Measurements from ENCODE around the gene ZNF254.

DNA sequence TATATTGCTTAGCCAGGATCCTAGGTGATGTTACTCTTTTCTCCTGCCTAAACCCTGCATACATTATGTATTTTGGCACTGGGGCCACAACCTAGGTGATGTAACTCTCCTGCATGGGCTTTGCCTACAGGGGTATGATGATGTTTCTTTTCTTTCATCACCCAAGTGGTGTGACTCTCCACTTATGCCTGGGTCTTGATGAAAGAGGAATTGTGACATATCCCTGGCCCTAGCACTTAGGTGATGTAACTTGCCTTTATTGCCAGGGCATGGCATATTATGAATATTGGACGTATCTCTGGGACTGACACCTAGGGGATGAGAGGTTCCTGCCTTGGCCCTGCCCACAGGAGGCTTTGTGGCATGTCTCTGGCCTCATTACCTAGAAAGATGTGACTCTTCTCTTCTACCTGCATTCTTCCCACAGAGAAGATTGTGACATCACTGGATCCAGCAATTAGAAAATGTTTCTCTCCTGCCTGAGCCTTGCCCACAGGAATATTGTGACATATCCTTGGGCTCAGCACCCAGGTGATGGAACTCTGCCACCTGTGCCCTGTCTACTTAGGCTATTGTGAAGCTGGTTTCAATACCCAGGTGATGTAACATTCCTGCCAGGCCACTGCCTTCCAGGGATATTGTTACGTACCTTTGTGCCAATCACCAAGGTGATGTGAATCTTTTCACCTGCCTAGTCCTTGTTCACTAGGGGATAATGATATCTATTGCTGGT, 27.3 kb upstream of the ZNF254 start:
- no peak for TF ChIP-seq POLR2A (IDR thresholded peaks at IDR 0.05)
- TF ChIP-seq, protein P1, sequence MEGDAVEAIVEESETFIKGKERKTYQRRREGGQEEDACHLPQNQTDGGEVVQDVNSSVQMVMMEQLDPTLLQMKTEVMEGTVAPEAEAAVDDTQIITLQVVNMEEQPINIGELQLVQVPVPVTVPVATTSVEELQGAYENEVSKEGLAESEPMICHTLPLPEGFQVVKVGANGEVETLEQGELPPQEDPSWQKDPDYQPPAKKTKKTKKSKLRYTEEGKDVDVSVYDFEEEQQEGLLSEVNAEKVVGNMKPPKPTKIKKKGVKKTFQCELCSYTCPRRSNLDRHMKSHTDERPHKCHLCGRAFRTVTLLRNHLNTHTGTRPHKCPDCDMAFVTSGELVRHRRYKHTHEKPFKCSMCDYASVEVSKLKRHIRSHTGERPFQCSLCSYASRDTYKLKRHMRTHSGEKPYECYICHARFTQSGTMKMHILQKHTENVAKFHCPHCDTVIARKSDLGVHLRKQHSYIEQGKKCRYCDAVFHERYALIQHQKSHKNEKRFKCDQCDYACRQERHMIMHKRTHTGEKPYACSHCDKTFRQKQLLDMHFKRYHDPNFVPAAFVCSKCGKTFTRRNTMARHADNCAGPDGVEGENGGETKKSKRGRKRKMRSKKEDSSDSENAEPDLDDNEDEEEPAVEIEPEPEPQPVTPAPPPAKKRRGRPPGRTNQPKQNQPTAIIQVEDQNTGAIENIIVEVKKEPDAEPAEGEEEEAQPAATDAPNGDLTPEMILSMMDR (IDR thresholded peaks at IDR 0.05) = no peak

Data from vagina (tissue), 2 donors.